Measurements from ENCODE around the gene NHLH1. TPM values are rescaled to one million over a fixed set of nuclear protein-coding genes. Genes with fewer than 3 reads are reported as not detected.

Gene NHLH1
- total and polyA plus RNA-seq, 10 of the 15 experiments (the other 5 are each of a cell fraction or from before 2014, with no cell fraction given): 0.22 to 0.98 (median 0.43) TPM; not detected in 1

- no peaks in the 10 kb centered on the region for H3K27me3 ChIP-seq (replicated peaks in 1 of 2; ENCODE audit: control insufficient read depth in 2 of 2, insufficient read depth in 2 of 2, low read length in 1 of 2)
- intact Hi-C loops (cut with micrococcal nuclease; ENCODE audit: unreplicated experiment) (no loop called here), in situ Hi-C loops (cut with MboI) (loop anchor here (25.0 kb wide), 1 partner anchor 544 kb away; the partner anchor contains the start of gene ITLN2)
- ChIA-PET SMC1A (ENCODE audit: uncharacterized antibody, unreplicated experiment) (interaction anchor here (0.6 kb wide), 1 partner anchor 10 kb away, joined by 4 read pairs; no protein-coding TSS in a partner anchor), RAD21 (ENCODE audit: unreplicated experiment) (no interaction called here), POLR2A (interaction anchor here (0.7 kb wide), 1 partner anchor 180 kb away, joined by 4 read pairs; no protein-coding TSS in a partner anchor), CTCF (interaction anchor here (2.4 kb wide), 1 partner anchor 42 kb away, joined by 8 read pairs; no protein-coding TSS in a partner anchor)
- no peak overlapping the region for H3K4me2 ChIP-seq (ENCODE audit: control insufficient read depth, insufficient read depth)
- ATAC-seq (no peak), FAIRE-seq (no peak), DNase-seq (ENCODE audit: low read depth, low spot score) (no peak)
- H3K27ac ChIP-seq (ENCODE audit: control insufficient read depth, insufficient read depth): no peak overlapping the region
- 32% methylated on average over 6 of the region's 6 CpGs for WGBS (ENCODE audit: insufficient coverage, insufficient replicate concordance, low lambda C conversion rate, missing lambda C conversion rate)
- H2AFZ ChIP-seq (ENCODE audit: control insufficient read depth, low read depth, low read length): no peak overlapping the region
- no peak overlapping the region for H3K9ac ChIP-seq (ENCODE audit: control insufficient read depth, insufficient read depth, low read length)
- H3K36me3 ChIP-seq (ENCODE audit: control insufficient read depth in 2 of 2, insufficient read depth in 2 of 2, low read length in 1 of 2): no peaks in the 10 kb centered on the region
- BruUV-seq (replicated peaks): no TSS peak
- H3K9me3 ChIP-seq (replicated peaks; ENCODE audit: control insufficient read depth, insufficient read depth, low read length): no peaks in the 10 kb centered on the region
- H3K79me2 ChIP-seq (ENCODE audit: control insufficient read depth, insufficient read depth, low read length): no peaks in the 10 kb centered on the region
- no peaks in the 10 kb centered on the region for H3K4me1 ChIP-seq (ENCODE audit: control insufficient read depth, insufficient read depth, low read length)
- H3K4me3 ChIP-seq: no peak overlapping the region
- no peaks in the 10 kb centered on the region for H4K20me1 ChIP-seq (ENCODE audit: control insufficient read depth, insufficient read depth)
- TF ChIP-seq KDM1A (IDR thresholded peaks at IDR 0.05; ENCODE audit: borderline replicate concordance) (no peak), BCL3 (IDR thresholded peaks at IDR 0.05; ENCODE audit: borderline replicate concordance, insufficient read depth, low read depth, low read length, poor library complexity, severe bottlenecking) (no peak), BCLAF1 (IDR thresholded peaks at IDR 0.05) (no peak), SIX5 (IDR thresholded peaks at IDR 0.05; ENCODE audit: low read depth, low read length, severe bottlenecking) (no peak), CBFB (IDR thresholded peaks at IDR 0.05; ENCODE audit: low read depth) (no peak), STAT3 (IDR thresholded peaks at IDR 0.05; ENCODE audit: low read depth, low read length) (no peak), NR2C1 (IDR thresholded peaks at IDR 0.05) (no peak), BACH1 (IDR thresholded peaks at IDR 0.05; ENCODE audit: borderline replicate concordance) (no peak), CEBPZ (IDR thresholded peaks at IDR 0.05; ENCODE audit: low read depth, low read length) (no peak), IRF3 (IDR thresholded peaks at IDR 0.05) (no peak)
Measured at GRCh38 chr1:160418483-160418882, 51.6 kb downstream of the NHLH1 start.
